H9 (cell line): Measurements from ENCODE around the gene SECISBP2. TPM values are rescaled to one million over a fixed set of nuclear protein-coding genes. Genes with fewer than 3 reads are reported as not detected.

Source experiments
- DNase-seq: peaks from one replicate; pipeline ENCODE4 v3.0.0-alpha.2; 2017
- H2AFZ ChIP-seq: one replicate; pipeline ENCODE4 v1.6.1; 2013; ENCODE audit warnings: mild to moderate bottlenecking, low read length, control low read depth, moderate library complexity
- H2AK5ac ChIP-seq: 2 replicates; pipeline ENCODE4 v1.6.1; 2013; ENCODE audit warnings: low read length, control low read depth, mixed read lengths; ENCODE audit not compliant: insufficient read length
- H2BK120ac ChIP-seq: one replicate; pipeline ENCODE4 v1.6.1; 2013; ENCODE audit warnings: low read depth, mild to moderate bottlenecking, low read length, control low read depth, inconsistent platforms; ENCODE audit not compliant: poor library complexity, severe bottlenecking
- H2BK12ac ChIP-seq: 2 replicates; pipeline ENCODE4 v1.6.1; 2013; ENCODE audit warnings: low read length, control low read depth, mixed read lengths, low read depth; ENCODE audit not compliant: insufficient read length
- H2BK15ac ChIP-seq: 2 replicates; pipeline ENCODE4 v1.6.1; 2013; ENCODE audit warnings: low read depth, low read length, control low read depth
- H2BK20ac ChIP-seq: one replicate; pipeline ENCODE4 v1.6.1; 2013; ENCODE audit warnings: low read depth, mild to moderate bottlenecking, low read length, control low read depth, inconsistent platforms; ENCODE audit not compliant: poor library complexity, severe bottlenecking
- H2BK5ac ChIP-seq: 2 replicates; pipeline ENCODE4 v1.6.1; 2013; ENCODE audit warnings: low read length, control low read depth, mixed read lengths; ENCODE audit not compliant: insufficient read length
- H3K14ac ChIP-seq: 2 replicates; pipeline ENCODE4 v1.6.1; 2013; ENCODE audit warnings: low read length, control low read depth; ENCODE audit not compliant: insufficient read depth
- H3K18ac ChIP-seq: 2 replicates; pipeline ENCODE4 v1.6.1; 2013; ENCODE audit warnings: low read depth, mild to moderate bottlenecking, mixed read lengths, low read length, control low read depth; ENCODE audit not compliant: insufficient read length
- H3K23ac ChIP-seq: 2 replicates; pipeline ENCODE4 v1.6.1; 2013; ENCODE audit warnings: low read length, control low read depth, mixed read lengths, low read depth; ENCODE audit not compliant: insufficient read length
- H3K23me2 ChIP-seq: 2 replicates; pipeline ENCODE4 v1.6.1; 2013; ENCODE audit warnings: low read depth, mild to moderate bottlenecking, mixed read lengths, low read length, control low read depth; ENCODE audit not compliant: insufficient read length, poor library complexity, severe bottlenecking
- H3K27ac ChIP-seq: 2 replicates; pipeline ENCODE4 v1.5.1; 2013; ENCODE audit warnings: low read length, control low read depth, mixed read lengths, low read depth; ENCODE audit not compliant: insufficient read length
- H3K27me3 ChIP-seq: 2 replicates; pipeline ENCODE4 v1.6.1; 2013; ENCODE audit warnings: low read length, control low read depth, inconsistent platforms; ENCODE audit not compliant: insufficient read depth
- H3K4ac ChIP-seq: 2 replicates; pipeline ENCODE4 v1.6.1; 2013; ENCODE audit warnings: low read depth, mild to moderate bottlenecking, control low read depth, inconsistent platforms, low read length, moderate library complexity
- H3K4me1 ChIP-seq: 2 replicates; pipeline ENCODE4 v1.6.1; 2013; ENCODE audit warnings: low read length, control low read depth, inconsistent platforms; ENCODE audit not compliant: insufficient read depth
- H3K4me2 ChIP-seq: 2 replicates; pipeline ENCODE4 v1.6.1; 2013; ENCODE audit warnings: low read length, control low read depth, mixed read lengths; ENCODE audit not compliant: insufficient read length, insufficient read depth
- H3K56ac ChIP-seq: 2 replicates; pipeline ENCODE4 v1.6.1; 2013; ENCODE audit warnings: low read depth, mild to moderate bottlenecking, mixed read lengths, low read length, control low read depth; ENCODE audit not compliant: insufficient read length
- H3K79me1 ChIP-seq: 2 replicates; pipeline ENCODE4 v1.6.1; 2013; ENCODE audit warnings: low read depth, mild to moderate bottlenecking, moderate library complexity, low read length, control low read depth, inconsistent platforms; ENCODE audit not compliant: insufficient read depth, poor library complexity, severe bottlenecking
- H3K79me2 ChIP-seq: 2 replicates; pipeline ENCODE4 v1.6.1; 2013; ENCODE audit warnings: low read length, control low read depth, inconsistent platforms; ENCODE audit not compliant: insufficient read depth
- H3K9ac ChIP-seq: 2 replicates; pipeline ENCODE4 v1.6.1; 2013; ENCODE audit warnings: low read length, control low read depth, mixed read lengths; ENCODE audit not compliant: insufficient read length; ENCODE audit errors: extremely low read depth
- H3K9me3 ChIP-seq: one replicate; pipeline ENCODE4 v1.6.1; 2013; ENCODE audit warnings: low read depth, low read length, inconsistent platforms; ENCODE audit not compliant: control insufficient read depth
- H3T11ph ChIP-seq: one replicate; pipeline ENCODE4 v1.6.1; 2013; ENCODE audit warnings: mild to moderate bottlenecking, low read length, control low read depth, inconsistent platforms
- H4K20me1 ChIP-seq: one replicate; pipeline ENCODE4 v1.6.1; 2013; ENCODE audit not compliant: control insufficient read depth, insufficient read length, insufficient read depth
- H4K5ac ChIP-seq: 2 replicates; pipeline ENCODE4 v1.6.1; 2013; ENCODE audit warnings: low read depth, mild to moderate bottlenecking, mixed read lengths, low read length, control low read depth; ENCODE audit not compliant: insufficient read length
- H4K8ac ChIP-seq: replicated peaks from 2 replicates; pipeline ENCODE4 v1.6.1; 2013; ENCODE audit warnings: low read length, control low read depth, mixed read lengths, low read depth; ENCODE audit not compliant: insufficient read length
- H4K91ac ChIP-seq: 2 replicates; pipeline ENCODE4 v1.6.1; 2013; ENCODE audit warnings: low read depth, mild to moderate bottlenecking, moderate library complexity, mixed read lengths, low read length, control low read depth; ENCODE audit not compliant: insufficient read length
- H3K27ac Mint-ChIP-seq, 3 experiments: 2 replicates in 2 of 3; 3 replicates in 1 of 3; pipeline ENCODE4 v1.8.0; 2020 to 2021; ENCODE audit warnings: mixed read lengths in 3 of 3, mild to moderate bottlenecking in 1 of 3, moderate library complexity in 1 of 3
- H3K27me3 Mint-ChIP-seq: 2 replicates; pipeline ENCODE4 v1.8.0; 2021; ENCODE audit warnings: low read depth, mild to moderate bottlenecking, moderate library complexity, mixed read lengths
- H3K36me3 Mint-ChIP-seq, 3 experiments: 2 replicates in 2 of 3; 3 replicates in 1 of 3; pipeline ENCODE4 v1.8.0; 2020 to 2021; ENCODE audit warnings: low read depth in 3 of 3, mixed read lengths in 3 of 3; ENCODE audit not compliant: insufficient read depth in 1 of 3
- H3K4me1 Mint-ChIP-seq, 2 experiments: 2 replicates each; pipeline ENCODE4 v1.8.0; 2020; ENCODE audit warnings: mixed read lengths in 2 of 2
- H3K4me3 Mint-ChIP-seq, 2 experiments: 2 replicates in 1 of 2; 3 replicates in 1 of 2; pipeline ENCODE4 v1.8.0; 2020 to 2021; ENCODE audit warnings: mild to moderate bottlenecking in 2 of 2, mixed read lengths in 2 of 2, moderate library complexity in 1 of 2
- H3K9me3 Mint-ChIP-seq, 2 experiments: 2 replicates in 1 of 2; 3 replicates in 1 of 2; pipeline ENCODE4 v1.8.0; 2020; ENCODE audit warnings: mild to moderate bottlenecking in 2 of 2, mixed read lengths in 2 of 2, moderate library complexity in 1 of 2
- WGBS: extraction: QIAGEN DNeasy Blood & Tissue Kit; methylation state at CpG from one replicate; pipeline ENCODE4 v1.1.7; 2013; ENCODE audit warnings: missing lambda C conversion rate, low lambda C conversion rate, mixed read lengths; ENCODE audit not compliant: insufficient read length; ENCODE audit errors: extremely low coverage; 5-methylcytosine and 5-hydroxymethylcytosine counted together
- total RNA-seq: library from RNA; stranded (reverse); gene quantifications from 2 replicates; pipeline ENCODE4 v1.2.1, GENCODE V29; 2021
- TF ChIP-seq, protein P1 (sequence below): fragments of 200-600 bp; sonication (generic); conservative IDR thresholded peaks from 3 replicates; pipeline ENCODE4 v1.8.0; 2021; ENCODE audit warnings: antibody characterized with exemption, mild to moderate bottlenecking

SECISBP2 gene
- total RNA-seq, 1 experiment from 2014 or later, result 62.7 TPM

DNA sequence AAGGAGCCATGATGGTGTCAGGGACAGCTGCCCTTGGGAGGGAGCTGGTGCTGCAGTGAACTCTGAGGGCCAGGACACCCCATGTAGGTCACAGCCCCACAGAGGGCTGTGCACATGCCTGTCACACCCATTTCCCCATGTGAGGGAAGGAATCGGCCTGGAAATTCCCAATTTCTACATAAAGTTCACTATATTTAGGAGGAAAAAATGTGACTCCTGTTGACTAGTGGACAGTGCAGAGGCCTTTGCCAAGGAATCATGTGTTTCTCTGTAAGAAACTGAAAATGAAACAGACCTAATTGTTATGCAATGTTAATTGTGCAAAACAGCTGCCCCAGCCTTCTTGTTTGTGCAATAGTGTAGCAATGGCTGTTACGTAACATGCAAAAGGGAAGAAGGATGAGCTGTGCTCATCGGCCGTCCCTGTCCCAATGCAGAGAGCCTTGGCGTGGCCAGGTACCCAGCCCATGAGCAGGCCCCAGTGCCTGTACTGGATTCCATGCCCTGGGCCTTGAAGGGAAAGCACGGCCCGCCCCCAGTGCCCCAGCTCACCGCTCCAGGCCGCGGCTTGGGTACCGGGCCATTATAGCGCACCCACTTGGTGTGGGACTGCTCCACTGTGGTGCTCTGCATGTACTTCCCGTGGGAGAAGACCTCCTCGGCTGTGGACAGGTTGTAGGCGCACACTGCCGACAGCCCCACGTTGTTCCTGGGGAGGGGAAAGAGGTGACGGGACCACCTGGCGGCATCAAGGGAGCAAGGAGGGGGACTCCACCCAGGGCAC, 70.0 kb downstream of the SECISBP2 start:
- WGBS, result no CpG with 5 or more reads among the region's 19 CpGs
- Mint-ChIP-seq H3K4me1 (peaks cover 0 to 2% of the 10 kb centered on the region in 2 experiments; a peak in 1 of 4 replicates), H3K27me3 (no peaks in the 10 kb centered on the region; the same call in 1 of the 2 replicates), H3K4me3 (no peak overlapping the region), H3K9me3 (no peaks in the 10 kb centered on the region), H3K36me3 (peaks cover 30 to 90% (median 82%) of the 10 kb centered on the region in 3 experiments; a peak in 6 of 7 replicates), H3K27ac (no peak overlapping the region)
- Histone ChIP-seq H3K14ac (no peak overlapping the region), H3K79me1 (no peaks in the 10 kb centered on the region), H3K27me3 (no peaks in the 10 kb centered on the region), H3K56ac (no peak overlapping the region), H4K5ac (no peak overlapping the region), H3T11ph (no peak overlapping the region), H2BK120ac (no peak overlapping the region), H4K91ac (no peak overlapping the region), H3K9ac (no peak overlapping the region), H3K4me2 (no peak overlapping the region), H3K27ac (no peak overlapping the region), H3K4ac (no peak overlapping the region), H3K18ac (no peak overlapping the region), H3K23me2 (no peaks in the 10 kb centered on the region), H2BK12ac (no peak overlapping the region), H3K4me1 (no peaks in the 10 kb centered on the region), H3K9me3 (no peaks in the 10 kb centered on the region), H2AK5ac (no peak overlapping the region), H2BK5ac (no peak overlapping the region), H2AFZ (no peak overlapping the region), H4K8ac (no peak overlapping the region), H4K20me1 (no peaks in the 10 kb centered on the region), H3K79me2 (no peaks in the 10 kb centered on the region), H2BK15ac (no peak overlapping the region), H2BK20ac (no peak overlapping the region), H3K23ac (no peak overlapping the region)
- TF ChIP-seq, protein P1, sequence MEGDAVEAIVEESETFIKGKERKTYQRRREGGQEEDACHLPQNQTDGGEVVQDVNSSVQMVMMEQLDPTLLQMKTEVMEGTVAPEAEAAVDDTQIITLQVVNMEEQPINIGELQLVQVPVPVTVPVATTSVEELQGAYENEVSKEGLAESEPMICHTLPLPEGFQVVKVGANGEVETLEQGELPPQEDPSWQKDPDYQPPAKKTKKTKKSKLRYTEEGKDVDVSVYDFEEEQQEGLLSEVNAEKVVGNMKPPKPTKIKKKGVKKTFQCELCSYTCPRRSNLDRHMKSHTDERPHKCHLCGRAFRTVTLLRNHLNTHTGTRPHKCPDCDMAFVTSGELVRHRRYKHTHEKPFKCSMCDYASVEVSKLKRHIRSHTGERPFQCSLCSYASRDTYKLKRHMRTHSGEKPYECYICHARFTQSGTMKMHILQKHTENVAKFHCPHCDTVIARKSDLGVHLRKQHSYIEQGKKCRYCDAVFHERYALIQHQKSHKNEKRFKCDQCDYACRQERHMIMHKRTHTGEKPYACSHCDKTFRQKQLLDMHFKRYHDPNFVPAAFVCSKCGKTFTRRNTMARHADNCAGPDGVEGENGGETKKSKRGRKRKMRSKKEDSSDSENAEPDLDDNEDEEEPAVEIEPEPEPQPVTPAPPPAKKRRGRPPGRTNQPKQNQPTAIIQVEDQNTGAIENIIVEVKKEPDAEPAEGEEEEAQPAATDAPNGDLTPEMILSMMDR, result no peak
- DNase-seq, result no peak
